Dendritic cell treated with granulocyte-macrophage colony-stimulating factor and Interleukin-4, amounts not matched to agents 40 ng/mL and 50 ng/mL, for 4 days (primary cell): ENCODE results near the gene SHANK2.

Experiments used
- H3K27ac Mint-ChIP-seq: one replicate; pipeline ENCODE4 v1.8.0; 2022; ENCODE audit warnings: mild to moderate bottlenecking, mixed read lengths
- H3K27me3 Mint-ChIP-seq: one replicate; pipeline ENCODE4 v1.8.0; 2022; ENCODE audit warnings: mild to moderate bottlenecking, mixed read lengths
- H3K36me3 Mint-ChIP-seq: one replicate; pipeline ENCODE4 v1.8.0; 2022; ENCODE audit warnings: low read depth, mixed read lengths
- H3K4me1 Mint-ChIP-seq: one replicate; pipeline ENCODE4 v1.8.0; 2022; ENCODE audit warnings: low read depth, mixed read lengths
- H3K4me3 Mint-ChIP-seq: one replicate; pipeline ENCODE4 v1.8.0; 2022; ENCODE audit warnings: mild to moderate bottlenecking, moderate library complexity, mixed read lengths
- H3K9me3 Mint-ChIP-seq: one replicate; pipeline ENCODE4 v1.8.0; 2022; ENCODE audit warnings: mixed read lengths
- intact Hi-C: fragments of 100-400 bp; cut with micrococcal nuclease; formaldehyde crosslinking; loops from one replicate; pipeline ENCODE4 v1.15.0; 2022

SHANK2 gene

GRCh38 chr11:71210861-71211260 is 41.5 kb downstream of the SHANK2 start:
- Mint-ChIP-seq H3K27me3 (peaks cover 5% of the 10 kb centered on the region), H3K9me3 (no peaks in the 10 kb centered on the region), H3K36me3 (no peaks in the 10 kb centered on the region), H3K4me3 (no peak overlapping the region), H3K27ac (no peak overlapping the region), H3K4me1 (no peaks in the 10 kb centered on the region)
- intact Hi-C loops: no loop called here

GRCh38 chr11:71209656-71210055 is 42.7 kb downstream of the SHANK2 start:
- H3K36me3 Mint-ChIP-seq: no peaks in the 10 kb centered on the region
- H3K4me1 Mint-ChIP-seq: no peaks in the 10 kb centered on the region
- intact Hi-C loops: no loop called here
- H3K27ac Mint-ChIP-seq: no peak overlapping the region
- H3K9me3 Mint-ChIP-seq: no peaks in the 10 kb centered on the region
- no peak overlapping the region for H3K4me3 Mint-ChIP-seq
- peaks cover 5% of the 10 kb centered on the region for H3K27me3 Mint-ChIP-seq

- Mint-ChIP-seq H3K4me1 (no peaks in the 10 kb centered on the region), H3K36me3 (no peaks in the 10 kb centered on the region), H3K4me3 (no peak overlapping the region), H3K27ac (no peak overlapping the region), H3K27me3 (peaks cover 5% of the 10 kb centered on the region), H3K9me3 (no peaks in the 10 kb centered on the region)
- intact Hi-C loops: no loop called here
Observed at GRCh38 chr11:71209181-71209580, 43.2 kb downstream of the SHANK2 start.

- intact Hi-C loops: no loop called here
- H3K27me3 Mint-ChIP-seq: peaks cover 5% of the 10 kb centered on the region
- H3K36me3 Mint-ChIP-seq: no peaks in the 10 kb centered on the region
- no peaks in the 10 kb centered on the region for H3K9me3 Mint-ChIP-seq
- no peak overlapping the region for H3K27ac Mint-ChIP-seq
- no peaks in the 10 kb centered on the region for H3K4me1 Mint-ChIP-seq
- H3K4me3 Mint-ChIP-seq: no peak overlapping the region
Observed at GRCh38 chr11:71208011-71208774, 44.2 kb downstream of the SHANK2 start.

GRCh38 chr11:71207563-71207962 is 44.8 kb downstream of the SHANK2 start:
- intact Hi-C loops: no loop called here
- H3K9me3 Mint-ChIP-seq: no peaks in the 10 kb centered on the region
- no peak overlapping the region for H3K27ac Mint-ChIP-seq
- H3K36me3 Mint-ChIP-seq: no peaks in the 10 kb centered on the region
- no peaks in the 10 kb centered on the region for H3K4me1 Mint-ChIP-seq
- no peak overlapping the region for H3K4me3 Mint-ChIP-seq
- peaks cover 5% of the 10 kb centered on the region for H3K27me3 Mint-ChIP-seq

- H3K36me3 Mint-ChIP-seq: no peaks in the 10 kb centered on the region
- H3K4me3 Mint-ChIP-seq: no peak overlapping the region
- intact Hi-C loops: no loop called here
- no peaks in the 10 kb centered on the region for H3K9me3 Mint-ChIP-seq
- no peak overlapping the region for H3K27ac Mint-ChIP-seq
- H3K4me1 Mint-ChIP-seq: no peaks in the 10 kb centered on the region
- peaks cover 5% of the 10 kb centered on the region for H3K27me3 Mint-ChIP-seq
Observed at GRCh38 chr11:71206186-71206585, 46.2 kb downstream of the SHANK2 start.

- H3K36me3 Mint-ChIP-seq: no peaks in the 10 kb centered on the region
- no peak overlapping the region for H3K4me3 Mint-ChIP-seq
- no peak overlapping the region for H3K27ac Mint-ChIP-seq
- no peaks in the 10 kb centered on the region for H3K4me1 Mint-ChIP-seq
- H3K9me3 Mint-ChIP-seq: no peaks in the 10 kb centered on the region
- intact Hi-C loops: no loop called here
- peaks cover 5% of the 10 kb centered on the region for H3K27me3 Mint-ChIP-seq
Observed at GRCh38 chr11:71204748-71205664, 47.4 kb downstream of the SHANK2 start.

GRCh38 chr11:71204294-71204693 is 48.1 kb downstream of the SHANK2 start:
- H3K27ac Mint-ChIP-seq: no peak overlapping the region
- H3K4me1 Mint-ChIP-seq: no peaks in the 10 kb centered on the region
- H3K36me3 Mint-ChIP-seq: no peaks in the 10 kb centered on the region
- intact Hi-C loops: no loop called here
- peaks cover 5% of the 10 kb centered on the region for H3K27me3 Mint-ChIP-seq
- no peak overlapping the region for H3K4me3 Mint-ChIP-seq
- no peaks in the 10 kb centered on the region for H3K9me3 Mint-ChIP-seq

- intact Hi-C loops: no loop called here
- H3K27me3 Mint-ChIP-seq: peaks cover 5% of the 10 kb centered on the region
- no peaks in the 10 kb centered on the region for H3K9me3 Mint-ChIP-seq
- no peak overlapping the region for H3K4me3 Mint-ChIP-seq
- H3K36me3 Mint-ChIP-seq: no peaks in the 10 kb centered on the region
- H3K27ac Mint-ChIP-seq: no peak overlapping the region
- H3K4me1 Mint-ChIP-seq: no peaks in the 10 kb centered on the region
Observed at GRCh38 chr11:71203681-71204080, 48.7 kb downstream of the SHANK2 start.

- Mint-ChIP-seq H3K27ac (no peak overlapping the region), H3K4me1 (no peaks in the 10 kb centered on the region), H3K27me3 (peaks cover 5% of the 10 kb centered on the region), H3K36me3 (no peaks in the 10 kb centered on the region), H3K9me3 (no peaks in the 10 kb centered on the region), H3K4me3 (no peak overlapping the region)
- intact Hi-C loops: no loop called here
Observed at GRCh38 chr11:71202966-71203365, 49.4 kb downstream of the SHANK2 start.

- intact Hi-C loops: no loop called here
- Mint-ChIP-seq H3K4me1 (no peaks in the 10 kb centered on the region), H3K36me3 (no peaks in the 10 kb centered on the region), H3K4me3 (no peak overlapping the region), H3K27ac (no peak overlapping the region), H3K9me3 (no peaks in the 10 kb centered on the region), H3K27me3 (peaks cover 4% of the 10 kb centered on the region)
Observed at GRCh38 chr11:71202598-71202944, 49.8 kb downstream of the SHANK2 start.
